HepG2 (cell line): ENCODE results near the gene THOC2. TPM values are rescaled to one million over a fixed set of nuclear protein-coding genes. Genes with fewer than 3 reads are reported as not detected.

Source experiments
- REPIN1 ChIP-seq: sonication (generic); formaldehyde crosslinking; IDR thresholded peaks from 2 replicates; pipeline ENCODE4 v1.8.0; 2022; ENCODE audit warnings: missing genetic modification reagents, low read depth, mild to moderate bottlenecking, borderline replicate concordance
- SPEN ChIP-seq: sonication (generic); formaldehyde crosslinking; IDR thresholded peaks from 2 replicates; pipeline ENCODE4 v1.5.1; 2020; ENCODE audit warnings: low read depth, mild to moderate bottlenecking, missing genetic modification reagents
- TRIM24 ChIP-seq: sonication (generic); formaldehyde crosslinking; IDR thresholded peaks from 2 replicates; pipeline ENCODE4 v1.8.0; 2022; ENCODE audit warnings: mild to moderate bottlenecking, missing genetic modification reagents
- ZBTB3 ChIP-seq: sonication (generic); formaldehyde crosslinking; IDR thresholded peaks from 2 replicates; pipeline ENCODE4 v1.4.0; 2020; ENCODE audit warnings: low read depth, mild to moderate bottlenecking, moderate library complexity, missing genetic modification reagents, borderline replicate concordance
- ZNF281 ChIP-seq: sonication (generic); formaldehyde crosslinking; IDR thresholded peaks from 2 replicates; pipeline ENCODE4 v1.4.0; 2020; ENCODE audit warnings: missing genetic modification reagents, borderline replicate concordance
- ZNF468 ChIP-seq: sonication (generic); formaldehyde crosslinking; IDR thresholded peaks from 2 replicates; pipeline ENCODE4 v1.8.0; 2022; ENCODE audit warnings: mild to moderate bottlenecking, moderate library complexity, missing genetic modification reagents
- ZNF577 ChIP-seq: sonication (generic); formaldehyde crosslinking; IDR thresholded peaks from 2 replicates; pipeline ENCODE4 v1.4.0; 2020; ENCODE audit warnings: mild to moderate bottlenecking, low read depth, missing genetic modification reagents, borderline replicate concordance
- ZNF800 ChIP-seq: sonication (generic); formaldehyde crosslinking; IDR thresholded peaks from 2 replicates; pipeline ENCODE4 v1.4.0; 2020; ENCODE audit warnings: missing genetic modification reagents
- polyA plus RNA-seq, 8 experiments: library from polyadenylated mRNA; depleted of rRNA in 3 of 8; stranded (reverse) in 7 of 8; unstranded in 1 of 8; fragments of >200 nt; fragmentation: Illumina TruSeq in 4 of 8; extraction: Trizol in 4 of 8; gene quantifications; 2 replicates each; pipeline versions ENCODE4 v1.2.1 to v1.2.3, GENCODE V29; 2011 to 2016; ENCODE audit warnings: low read depth in 4 of 8, missing spikeins in 1 of 8, mixed read lengths in 1 of 8; ENCODE audit not compliant: insufficient read depth in 1 of 8
- total RNA-seq, 5 experiments: library from RNA; depleted of rRNA; stranded (reverse); fragments of >200 nt; fragmentation: Illumina TruSeq; extraction: Trizol; gene quantifications; 2 replicates each; pipeline ENCODE4 v1.2.3, GENCODE V29; 2016; ENCODE audit warnings: low read depth in 1 of 5
- TF ChIP-seq, protein P1 (sequence below): sonication (generic); formaldehyde crosslinking; IDR thresholded peaks from 2 replicates; pipeline ENCODE4 v1.4.0; 2020; ENCODE audit warnings: missing genetic modification reagents, borderline replicate concordance

Gene THOC2
- total and polyA plus RNA-seq, 2 of the 13 experiments (the other 11 are each of a cell fraction or from before 2014, with no cell fraction given), result 87.1 to 101 TPM

GRCh38 chrX:123698979-123699520, 33.8 kb downstream of the THOC2 start (continued):
- TF ChIP-seq ZNF281 (no peak), TRIM24 (no peak), ZBTB3 (CRISPR knock-in tag) (no peak), REPIN1 (no peak), SPEN (CRISPR knock-in tag) (no peak), ZNF468 (CRISPR knock-in tag) (no peak), ZNF577 (no peak), ZNF800 (CRISPR knock-in tag) (no peak)
- TF ChIP-seq, protein P1, sequence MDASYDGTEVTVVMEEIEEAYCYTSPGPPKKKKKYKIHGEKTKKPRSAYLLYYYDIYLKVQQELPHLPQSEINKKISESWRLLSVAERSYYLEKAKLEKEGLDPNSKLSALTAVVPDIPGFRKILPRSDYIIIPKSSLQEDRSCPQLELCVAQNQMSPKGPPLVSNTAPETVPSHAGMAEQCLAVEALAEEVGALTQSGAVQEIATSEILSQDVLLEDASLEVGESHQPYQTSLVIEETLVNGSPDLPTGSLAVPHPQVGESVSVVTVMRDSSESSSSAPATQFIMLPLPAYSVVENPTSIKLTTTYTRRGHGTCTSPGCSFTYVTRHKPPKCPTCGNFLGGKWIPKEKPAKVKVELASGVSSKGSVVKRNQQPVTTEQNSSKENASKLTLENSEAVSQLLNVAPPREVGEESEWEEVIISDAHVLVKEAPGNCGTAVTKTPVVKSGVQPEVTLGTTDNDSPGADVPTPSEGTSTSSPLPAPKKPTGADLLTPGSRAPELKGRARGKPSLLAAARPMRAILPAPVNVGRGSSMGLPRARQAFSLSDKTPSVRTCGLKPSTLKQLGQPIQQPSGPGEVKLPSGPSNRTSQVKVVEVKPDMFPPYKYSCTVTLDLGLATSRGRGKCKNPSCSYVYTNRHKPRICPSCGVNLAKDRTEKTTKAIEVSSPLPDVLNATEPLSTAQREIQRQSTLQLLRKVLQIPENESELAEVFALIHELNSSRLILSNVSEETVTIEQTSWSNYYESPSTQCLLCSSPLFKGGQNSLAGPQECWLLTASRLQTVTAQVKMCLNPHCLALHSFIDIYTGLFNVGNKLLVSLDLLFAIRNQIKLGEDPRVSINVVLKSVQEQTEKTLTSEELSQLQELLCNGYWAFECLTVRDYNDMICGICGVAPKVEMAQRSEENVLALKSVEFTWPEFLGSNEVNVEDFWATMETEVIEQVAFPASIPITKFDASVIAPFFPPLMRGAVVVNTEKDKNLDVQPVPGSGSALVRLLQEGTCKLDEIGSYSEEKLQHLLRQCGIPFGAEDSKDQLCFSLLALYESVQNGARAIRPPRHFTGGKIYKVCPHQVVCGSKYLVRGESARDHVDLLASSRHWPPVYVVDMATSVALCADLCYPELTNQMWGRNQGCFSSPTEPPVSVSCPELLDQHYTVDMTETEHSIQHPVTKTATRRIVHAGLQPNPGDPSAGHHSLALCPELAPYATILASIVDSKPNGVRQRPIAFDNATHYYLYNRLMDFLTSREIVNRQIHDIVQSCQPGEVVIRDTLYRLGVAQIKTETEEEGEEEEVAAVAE (CRISPR knock-in tag), result no peak
- TF ChIP-seq, all 625 proteins: peak for 0
